IPS-18a (cell line): ENCODE results near the gene SLC16A8.
A peak's percentile ranks its signal among the peaks of the same experiment; 100 is the strongest.

Source experiments
- H3K27ac ChIP-seq: one replicate; pipeline ENCODE4 v1.5.1; 2013; ENCODE audit warnings: low read length
- H3K27me3 ChIP-seq: one replicate; pipeline ENCODE4 v1.6.1; 2013; ENCODE audit warnings: mild to moderate bottlenecking, low read length; ENCODE audit not compliant: control insufficient read depth, insufficient read depth
- H3K36me3 ChIP-seq: one replicate; pipeline ENCODE4 v1.6.1; 2013; ENCODE audit warnings: low read depth, low read length; ENCODE audit not compliant: control insufficient read depth
- H3K4me1 ChIP-seq: one replicate; pipeline ENCODE4 v1.6.1; 2013; ENCODE audit warnings: low read depth, low read length; ENCODE audit not compliant: control insufficient read depth
- H3K4me3 ChIP-seq: one replicate; pipeline ENCODE4 v1.5.1; 2013; ENCODE audit warnings: low read length
- H3K9ac ChIP-seq: one replicate; pipeline ENCODE4 v1.6.1; 2013; ENCODE audit warnings: mild to moderate bottlenecking, low read length, moderate library complexity
- H3K9me3 ChIP-seq: one replicate; pipeline ENCODE4 v1.6.1; 2013; ENCODE audit warnings: low read depth, low read length; ENCODE audit not compliant: control insufficient read depth

The SLC16A8 gene

DNA sequence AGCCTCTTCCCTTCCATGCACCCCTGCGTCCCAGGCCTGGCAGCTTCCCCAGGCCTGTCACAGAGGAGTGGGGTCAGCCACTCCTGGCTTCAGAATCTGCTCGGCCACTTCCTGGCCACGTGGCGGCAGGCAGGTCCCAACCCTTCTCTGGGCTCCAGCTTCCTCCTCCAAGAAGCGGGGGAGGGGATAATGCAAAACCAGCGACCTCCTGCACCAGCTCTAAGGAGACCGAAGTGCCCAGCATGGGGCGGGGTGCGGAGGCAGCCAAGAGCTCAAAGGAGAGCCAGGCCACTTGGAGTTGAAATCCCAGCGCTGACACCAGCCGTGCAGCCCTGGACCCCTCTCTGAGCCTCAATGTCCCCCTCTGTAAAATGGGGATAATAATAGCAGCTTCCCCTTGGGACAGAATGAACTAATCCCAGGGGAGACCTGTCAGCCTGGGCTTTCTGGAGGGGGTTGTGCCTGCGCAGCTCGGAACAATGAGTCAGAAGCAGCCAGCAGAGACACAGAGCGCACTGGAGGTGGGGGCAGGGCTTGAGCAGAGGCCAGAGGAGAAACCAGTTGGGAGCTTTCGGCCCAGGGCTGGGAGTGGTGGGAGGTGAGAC lies 49.6 kb downstream of the SLC16A8 start:
- Histone ChIP-seq H3K27ac (no peak overlapping the region), H3K9me3 (no peaks in the 10 kb centered on the region), H3K9ac (peak overlapping the region; percentile 33), H3K4me3 (no peak overlapping the region), H3K27me3 (no peaks in the 10 kb centered on the region), H3K4me1 (peaks cover 22% of the 10 kb centered on the region), H3K36me3 (no peaks in the 10 kb centered on the region)

DNA sequence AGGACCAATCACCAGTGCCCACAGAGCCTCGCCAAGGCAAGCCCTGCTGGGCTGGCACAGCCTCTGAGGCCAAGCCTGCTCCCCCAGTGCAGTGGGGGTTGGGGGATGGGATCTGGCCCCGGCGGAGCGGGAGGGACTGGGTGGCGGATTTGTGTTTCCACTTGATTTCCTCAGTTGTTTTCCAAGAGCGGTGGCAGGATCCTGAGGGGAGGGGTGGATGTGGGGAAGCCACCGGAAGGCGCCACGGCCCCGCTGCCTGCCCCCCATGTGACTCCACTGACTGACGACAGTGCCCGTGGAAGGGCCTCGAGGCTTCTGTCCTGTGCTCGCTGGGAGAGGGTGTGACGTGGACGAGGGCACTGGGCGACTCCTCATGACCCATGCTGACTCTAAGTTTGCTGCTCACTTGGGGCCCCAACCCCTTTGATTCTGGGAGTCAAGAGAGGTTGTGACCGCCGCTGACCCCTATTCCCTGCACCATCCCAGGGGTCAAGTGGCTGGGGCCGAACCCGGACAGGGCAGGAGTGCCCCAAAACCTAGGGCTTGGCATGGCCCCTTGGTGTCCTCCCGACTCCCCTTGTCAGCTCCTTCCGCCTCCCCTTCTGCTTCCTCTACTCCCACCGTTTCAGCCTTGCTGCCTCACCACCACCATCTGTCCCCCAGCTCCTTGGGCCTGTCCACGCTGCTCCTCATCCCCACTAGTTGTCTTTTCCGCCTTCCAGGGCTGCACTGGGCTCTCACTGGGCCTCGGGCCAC lies 50.3 kb downstream of the SLC16A8 start:
- no peak overlapping the region for H3K4me3 ChIP-seq
- H3K4me1 ChIP-seq, result peaks cover 22% of the 10 kb centered on the region
- no peaks in the 10 kb centered on the region for H3K36me3 ChIP-seq
- no peaks in the 10 kb centered on the region for H3K27me3 ChIP-seq
- H3K9me3 ChIP-seq, result no peaks in the 10 kb centered on the region
- H3K27ac ChIP-seq, result no peak overlapping the region
- H3K9ac ChIP-seq, result peak overlapping the region; percentile 33

DNA sequence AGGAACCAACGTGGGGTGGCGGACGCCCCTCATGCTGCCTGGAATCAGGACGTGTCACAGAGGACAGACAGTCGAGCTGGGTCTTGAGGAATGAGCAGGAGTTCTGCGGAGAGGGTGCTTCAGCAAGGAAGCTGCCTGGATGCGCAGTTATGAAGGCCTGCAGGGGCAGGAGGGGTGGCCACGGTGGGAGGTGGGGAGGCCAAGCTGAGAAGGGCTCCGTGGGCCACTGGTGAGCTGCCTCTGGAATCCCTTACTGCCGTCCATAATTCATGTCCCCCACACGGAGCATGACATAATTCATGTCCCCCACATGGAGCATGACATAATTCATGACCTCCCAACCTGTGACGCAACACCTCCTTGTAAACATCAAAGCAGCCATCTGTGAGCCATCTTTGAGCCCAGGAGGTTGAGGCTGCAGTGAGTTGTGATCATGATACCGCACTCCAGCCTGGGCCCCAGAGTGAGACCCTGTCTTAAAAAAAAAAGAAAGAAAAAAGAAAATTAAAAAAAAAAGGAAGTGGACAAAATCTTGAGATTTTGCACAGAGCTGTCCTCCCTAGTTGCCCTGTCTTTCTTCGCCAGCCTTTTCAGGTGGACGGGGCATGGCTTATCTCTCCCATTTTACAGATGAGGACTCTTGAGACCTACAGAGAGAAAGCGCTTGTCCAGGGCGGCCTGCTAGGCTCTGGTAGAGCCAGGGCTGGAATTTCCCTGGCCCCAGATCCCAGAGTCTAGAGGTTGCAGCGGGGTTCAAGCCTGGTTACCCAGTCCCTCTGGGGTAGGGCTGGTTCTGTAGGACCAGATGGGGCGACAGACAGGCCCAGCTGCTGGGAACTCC lies 51.1 kb downstream of the SLC16A8 start:
- no peaks in the 10 kb centered on the region for H3K27me3 ChIP-seq
- H3K9ac ChIP-seq, result no peak overlapping the region
- H3K4me3 ChIP-seq, result no peak overlapping the region
- no peaks in the 10 kb centered on the region for H3K36me3 ChIP-seq
- no peaks in the 10 kb centered on the region for H3K9me3 ChIP-seq
- peaks cover 22% of the 10 kb centered on the region for H3K4me1 ChIP-seq
- no peak overlapping the region for H3K27ac ChIP-seq

DNA sequence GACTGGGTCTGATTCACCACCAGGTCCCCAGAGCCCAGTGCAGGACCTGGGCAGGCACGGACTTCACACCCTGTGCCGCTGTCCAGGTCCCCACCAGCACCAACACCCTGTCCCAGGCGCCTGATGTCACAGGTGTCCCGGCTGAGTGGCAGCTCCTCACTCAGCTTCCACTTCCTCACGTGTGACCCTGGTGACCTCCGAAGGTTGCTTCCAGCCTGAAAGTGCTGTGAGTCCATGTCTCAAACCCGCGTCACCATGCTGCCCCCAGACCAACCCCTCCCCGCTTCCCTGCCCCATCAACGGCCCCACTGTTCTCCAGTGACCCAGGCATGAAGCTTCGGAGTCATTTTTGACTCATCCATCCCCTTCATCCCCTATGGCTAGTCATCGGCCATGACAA lies 52.5 kb downstream of the SLC16A8 start:
- H3K9me3 ChIP-seq, result no peaks in the 10 kb centered on the region
- no peaks in the 10 kb centered on the region for H3K27me3 ChIP-seq
- H3K4me1 ChIP-seq, result peaks cover 22% of the 10 kb centered on the region
- H3K36me3 ChIP-seq, result no peaks in the 10 kb centered on the region
- H3K9ac ChIP-seq, result no peak overlapping the region
- no peak overlapping the region for H3K4me3 ChIP-seq
- H3K27ac ChIP-seq, result no peak overlapping the region

DNA sequence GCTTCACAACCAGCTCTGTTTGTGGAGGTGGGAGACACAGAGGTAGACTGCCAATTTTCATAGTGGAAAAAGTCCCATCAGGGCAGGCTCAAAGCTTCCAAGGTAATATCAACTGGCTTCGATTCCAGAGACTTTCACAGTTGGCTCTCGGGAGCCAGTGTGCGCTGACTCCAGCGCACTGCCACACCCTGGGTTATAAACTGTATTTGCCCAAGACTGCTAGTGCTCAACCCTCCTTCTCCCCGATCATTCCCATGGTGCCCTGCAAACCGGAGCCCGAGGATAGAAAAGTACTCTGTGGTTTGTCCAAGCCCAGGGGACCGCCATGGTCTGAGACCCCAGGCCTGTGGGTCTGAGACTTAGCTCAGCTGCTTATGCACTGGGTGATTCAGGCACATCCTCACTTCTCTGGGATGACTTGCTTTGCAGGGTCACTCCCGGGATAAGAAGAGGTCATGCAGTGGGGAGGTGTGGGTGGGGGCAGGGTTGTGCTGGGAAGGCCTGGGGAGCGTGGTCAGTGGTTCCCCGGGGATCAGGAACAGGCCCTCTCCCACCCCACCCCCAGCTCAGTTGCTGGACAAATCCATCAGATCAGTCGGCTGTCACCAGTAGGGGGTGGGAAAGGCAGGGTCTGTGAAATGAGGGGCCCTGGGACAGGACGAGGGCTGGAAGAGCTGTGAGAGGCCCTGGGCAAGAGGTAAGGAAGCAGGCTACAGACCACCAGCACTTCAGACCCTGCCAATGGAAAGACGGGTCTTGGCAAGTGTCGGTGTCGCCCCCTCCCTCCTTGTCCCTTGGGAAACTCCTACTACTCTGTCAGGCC lies 53.5 kb downstream of the SLC16A8 start:
- no peaks in the 10 kb centered on the region for H3K9me3 ChIP-seq
- H3K27me3 ChIP-seq, result no peaks in the 10 kb centered on the region
- H3K4me1 ChIP-seq, result peaks cover 22% of the 10 kb centered on the region
- H3K9ac ChIP-seq, result no peak overlapping the region
- no peak overlapping the region for H3K27ac ChIP-seq
- no peak overlapping the region for H3K4me3 ChIP-seq
- no peaks in the 10 kb centered on the region for H3K36me3 ChIP-seq

DNA sequence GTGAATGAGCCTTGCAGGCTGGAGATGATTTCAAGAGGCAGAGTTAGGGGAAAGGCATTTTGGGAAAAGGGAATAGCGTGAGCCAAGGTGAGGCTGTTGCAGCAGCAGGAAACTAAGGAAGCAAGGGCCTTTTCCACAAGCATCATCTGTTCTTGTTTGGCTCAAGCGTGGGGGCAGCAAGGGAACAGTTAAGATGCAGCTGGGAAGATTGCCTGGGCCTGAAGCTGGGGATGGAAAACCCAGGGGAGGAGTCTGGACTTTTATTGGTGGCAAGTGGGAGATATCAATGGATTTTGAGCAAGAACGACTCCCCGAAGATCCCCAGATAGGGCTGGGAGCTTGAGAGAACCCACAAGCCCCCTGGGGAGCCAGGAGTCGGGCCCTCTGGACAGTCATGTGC lies 54.1 kb downstream of the SLC16A8 start:
- Histone ChIP-seq H3K4me1 (peaks cover 19% of the 10 kb centered on the region), H3K27ac (no peak overlapping the region), H3K4me3 (no peak overlapping the region), H3K27me3 (no peaks in the 10 kb centered on the region), H3K9me3 (no peaks in the 10 kb centered on the region), H3K36me3 (no peaks in the 10 kb centered on the region), H3K9ac (no peak overlapping the region)

DNA sequence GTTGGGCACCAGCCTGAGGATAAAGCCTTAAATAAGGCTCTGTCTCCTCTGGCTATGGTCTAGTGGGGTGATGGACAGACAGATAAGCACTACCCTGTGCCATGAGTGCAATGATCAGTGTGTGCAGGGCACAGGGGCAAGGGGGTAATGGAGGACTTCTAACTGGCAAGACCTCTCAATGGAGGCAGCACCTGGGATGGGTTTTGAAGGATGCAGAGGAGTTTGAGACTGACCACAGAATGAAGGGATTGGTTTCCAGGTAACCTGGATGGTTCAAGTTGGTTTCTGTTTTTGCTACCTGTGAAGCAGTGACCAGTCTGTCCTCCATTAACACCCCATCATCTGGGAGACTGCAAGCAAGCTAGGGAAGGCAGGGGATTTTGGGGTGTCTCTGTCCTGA lies 54.6 kb downstream of the SLC16A8 start:
- Histone ChIP-seq H3K27me3 (no peaks in the 10 kb centered on the region), H3K4me3 (no peak overlapping the region), H3K4me1 (peaks cover 16% of the 10 kb centered on the region), H3K9ac (no peak overlapping the region), H3K36me3 (no peaks in the 10 kb centered on the region), H3K27ac (no peak overlapping the region), H3K9me3 (no peaks in the 10 kb centered on the region)

DNA sequence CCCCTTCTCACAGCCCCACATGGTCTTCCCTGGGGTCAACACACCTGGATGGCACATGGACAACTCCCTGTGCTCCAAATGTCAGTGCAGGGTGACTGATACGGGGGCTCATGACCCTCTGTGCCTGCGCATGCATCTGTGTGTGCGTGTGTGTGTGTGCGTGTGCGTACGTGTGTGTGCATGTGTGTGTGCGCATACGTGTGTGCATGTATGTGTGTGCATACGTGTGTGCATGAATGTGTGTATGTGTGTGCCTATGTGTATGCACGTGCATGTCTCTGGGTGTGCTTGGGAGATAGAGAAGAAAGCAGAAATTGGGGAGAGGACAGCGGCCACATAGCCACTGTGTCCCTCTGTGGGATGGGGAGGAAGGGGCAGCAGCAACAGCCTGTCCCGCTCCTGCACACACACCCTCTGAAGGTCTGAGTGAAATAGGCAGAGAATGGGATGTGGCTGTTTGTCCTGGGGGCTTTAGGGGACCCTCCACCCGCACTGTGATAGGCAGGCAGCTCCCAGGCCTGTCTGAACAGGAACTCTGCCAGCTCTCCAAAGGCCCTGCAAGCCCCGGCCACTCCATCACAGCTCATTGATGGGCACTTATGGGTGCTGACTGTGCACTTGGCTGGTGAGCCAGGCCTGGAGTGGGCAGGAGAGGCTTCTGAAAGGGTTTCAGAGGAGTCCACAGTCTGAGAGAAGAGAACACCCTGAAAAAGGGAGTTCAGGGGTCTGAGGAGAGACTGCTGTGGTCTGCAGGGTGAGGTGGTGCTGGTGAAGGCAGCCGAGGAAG lies 55.4 kb downstream of the SLC16A8 start:
- H3K27me3 ChIP-seq, result no peaks in the 10 kb centered on the region
- H3K9ac ChIP-seq, result no peak overlapping the region
- no peak overlapping the region for H3K4me3 ChIP-seq
- no peak overlapping the region for H3K27ac ChIP-seq
- peaks cover 8% of the 10 kb centered on the region for H3K4me1 ChIP-seq
- H3K9me3 ChIP-seq, result no peaks in the 10 kb centered on the region
- H3K36me3 ChIP-seq, result no peaks in the 10 kb centered on the region
